ENCODE measurements around the gene FRG2. TPM values are rescaled to one million over a fixed set of nuclear protein-coding genes. Genes with fewer than 3 reads are reported as not detected.

The FRG2 gene
- total RNA-seq: not detected

GRCh38 chr4:190027156-190027555 lies at the start of gene FRG2:
Gene FRG2 (minus strand): TSS chr4:190027256. CDS start chr4:190027204, 52 bp downstream.

GRCh38 chr4:190064342-190064741 lies 37.3 kb upstream of the FRG2 start, which contains the start of gene DBET:
Gene DBET (plus strand): TSS chr4:190064502.

Other genes with a start within 250 kb of the FRG2 start
- 10 to 100 TPM; 63.2 to 65.1 TPM for gene FRG1, start 86.4 kb downstream of the FRG2 start, total RNA-seq
- gene DBET, start 37.2 kb upstream of the FRG2 start, total RNA-seq: not detected
- not detected for gene DUX4, start 146.5 kb upstream of the FRG2 start, total RNA-seq

All from activated naive CD4-positive, alpha-beta T cell treated with anti-CD3 and anti-CD28 coated beads, Interleukin-2, amount 10 ng/mL, durations not matched to agents 5 hours and 36 hours (primary cell).